ENCODE data around the gene PTH1R.

DNA sequence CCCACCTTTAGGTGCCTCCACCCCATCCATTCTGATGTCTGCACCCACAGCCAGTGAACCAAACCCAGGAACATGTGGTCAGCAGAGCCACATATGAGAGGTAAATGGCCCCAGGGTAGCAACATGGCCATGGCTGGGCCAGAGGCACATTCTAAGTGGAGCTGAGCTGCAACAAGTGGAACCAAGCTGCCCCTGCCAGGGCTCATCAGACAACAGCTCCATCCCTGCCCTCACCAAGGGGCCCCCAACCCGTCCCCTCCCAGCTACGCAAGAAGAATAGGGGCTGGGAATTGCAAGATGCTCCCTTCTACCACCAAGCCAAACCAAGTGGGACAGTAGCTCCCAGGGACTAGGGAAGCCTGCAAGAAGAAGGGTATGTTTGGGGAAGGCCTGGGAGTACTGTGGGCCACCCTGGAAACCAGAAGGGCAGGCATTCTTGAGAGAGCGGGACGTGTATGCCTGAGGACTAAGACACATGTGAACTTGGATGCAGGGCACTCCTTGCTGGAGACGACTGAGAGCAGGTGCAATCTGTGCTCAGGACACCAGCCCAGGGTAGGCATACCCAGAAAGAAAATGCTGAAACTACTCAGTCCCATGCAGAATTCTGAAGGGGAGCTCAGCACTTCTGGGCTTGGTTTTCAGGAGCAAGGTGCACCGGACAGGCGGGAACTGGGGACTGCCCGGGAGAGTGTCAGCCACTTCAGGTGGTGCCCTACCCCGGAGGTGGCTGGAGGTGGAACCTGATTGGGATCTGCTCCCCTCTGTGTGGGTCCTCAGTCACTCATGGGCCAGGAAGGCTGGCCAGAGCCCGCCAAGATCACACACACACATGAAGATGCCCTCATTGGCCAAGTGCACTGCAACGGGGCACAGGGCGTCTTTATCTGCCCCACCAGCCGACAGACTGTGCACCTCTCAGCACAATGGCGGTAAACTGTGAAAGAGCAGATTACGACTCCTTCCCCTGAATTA is 23.8 kb upstream of the PTH1R start:
- TF ChIP-seq, protein P1, sequence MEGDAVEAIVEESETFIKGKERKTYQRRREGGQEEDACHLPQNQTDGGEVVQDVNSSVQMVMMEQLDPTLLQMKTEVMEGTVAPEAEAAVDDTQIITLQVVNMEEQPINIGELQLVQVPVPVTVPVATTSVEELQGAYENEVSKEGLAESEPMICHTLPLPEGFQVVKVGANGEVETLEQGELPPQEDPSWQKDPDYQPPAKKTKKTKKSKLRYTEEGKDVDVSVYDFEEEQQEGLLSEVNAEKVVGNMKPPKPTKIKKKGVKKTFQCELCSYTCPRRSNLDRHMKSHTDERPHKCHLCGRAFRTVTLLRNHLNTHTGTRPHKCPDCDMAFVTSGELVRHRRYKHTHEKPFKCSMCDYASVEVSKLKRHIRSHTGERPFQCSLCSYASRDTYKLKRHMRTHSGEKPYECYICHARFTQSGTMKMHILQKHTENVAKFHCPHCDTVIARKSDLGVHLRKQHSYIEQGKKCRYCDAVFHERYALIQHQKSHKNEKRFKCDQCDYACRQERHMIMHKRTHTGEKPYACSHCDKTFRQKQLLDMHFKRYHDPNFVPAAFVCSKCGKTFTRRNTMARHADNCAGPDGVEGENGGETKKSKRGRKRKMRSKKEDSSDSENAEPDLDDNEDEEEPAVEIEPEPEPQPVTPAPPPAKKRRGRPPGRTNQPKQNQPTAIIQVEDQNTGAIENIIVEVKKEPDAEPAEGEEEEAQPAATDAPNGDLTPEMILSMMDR (IDR thresholded peaks at IDR 0.05; ENCODE audit: low read depth, low read length), result no peak
- no peak for TF ChIP-seq EZH2phosphoT487 (IDR thresholded peaks at IDR 0.05; ENCODE audit: low read depth)

Measured in OCI-LY3 (cell line).